Activated naive CD8-positive, alpha-beta T cell treated with anti-CD3 and anti-CD28 coated beads, Interleukin-2, amount 50 U/mL, for 16 hours (primary cell): ENCODE data around the gene AK4.

ENCODE experiments used
- DNase-seq: peaks from one replicate; pipeline ENCODE4 v3.0.0-alpha.2; 2020; ENCODE audit warnings: low read depth, low spot score

Gene AK4

GRCh38 chr1:65176056-65176450 lies 28.1 kb downstream of the AK4 start:
- no peak for DNase-seq

- no peak for DNase-seq
These were observed 28.6 kb downstream of the AK4 start for GRCh38 chr1:65176591-65176990.

- no peak for DNase-seq
These were observed 29.5 kb downstream of the AK4 start for GRCh38 chr1:65177457-65177856.

GRCh38 chr1:65178235-65178634 lies 30.2 kb downstream of the AK4 start:
- DNase-seq, result no peak

GRCh38 chr1:65179148-65179547 lies 31.1 kb downstream of the AK4 start:
- DNase-seq, result no peak

GRCh38 chr1:65180977-65181376 lies 33.0 kb downstream of the AK4 start:
- no peak for DNase-seq

- no peak for DNase-seq
These were observed 34.8 kb downstream of the AK4 start for GRCh38 chr1:65182658-65183268.

- DNase-seq, result no peak
These were observed 41.6 kb downstream of the AK4 start for GRCh38 chr1:65189576-65190115.

- no peak for DNase-seq
These were observed 42.2 kb downstream of the AK4 start for GRCh38 chr1:65190229-65190628.

- DNase-seq, result no peak
These were observed 45.2 kb downstream of the AK4 start for GRCh38 chr1:65193129-65193695.

GRCh38 chr1:65195495-65196417 lies 47.8 kb downstream of the AK4 start:
- no peak for DNase-seq

GRCh38 chr1:65196926-65197325 lies 48.9 kb downstream of the AK4 start:
- no peak for DNase-seq

GRCh38 chr1:65197636-65198035 lies 49.6 kb downstream of the AK4 start:
- no peak for DNase-seq

GRCh38 chr1:65198096-65198495 lies 50.1 kb downstream of the AK4 start:
- no peak for DNase-seq

- DNase-seq, result no peak
These were observed 52.4 kb downstream of the AK4 start for GRCh38 chr1:65200411-65200810.

GRCh38 chr1:65206836-65207235 lies 58.8 kb downstream of the AK4 start:
- DNase-seq, result no peak

GRCh38 chr1:65207317-65207716 lies 59.3 kb downstream of the AK4 start:
- no peak for DNase-seq

GRCh38 chr1:65208563-65208973 lies 60.6 kb downstream of the AK4 start:
- DNase-seq, result no peak

- no peak for DNase-seq
These were observed 61.2 kb downstream of the AK4 start for GRCh38 chr1:65209005-65209885.

GRCh38 chr1:65210325-65210724 lies 62.3 kb downstream of the AK4 start:
- DNase-seq, result no peak

- no peak for DNase-seq
These were observed 63.3 kb downstream of the AK4 start for GRCh38 chr1:65211331-65211730.
